Measurements from ENCODE around the gene DPYSL4.

DPYSL4 gene

GRCh38 chr10:132169766-132170560 is 16.8 kb upstream of the DPYSL4 start:
- H3K4me1 ChIP-seq (ENCODE audit: insufficient read depth, low read length, severe bottlenecking), result no peaks in the 10 kb centered on the region
- no peak overlapping the region for H3K4me2 ChIP-seq (ENCODE audit: low read length)
- no peaks in the 10 kb centered on the region for H3K9me2 ChIP-seq (ENCODE audit: low read depth, low read length)
- H3K27ac ChIP-seq (ENCODE audit: low read depth, low read length, poor library complexity, severe bottlenecking), result no peak overlapping the region
- H3K27me3 ChIP-seq (ENCODE audit: insufficient read depth, low read length), result peaks cover 6% of the 10 kb centered on the region; the same call in 1 of the 2 replicates
- no peak overlapping the region for H3K4me3 ChIP-seq (ENCODE audit: low read depth, low read length, poor library complexity, severe bottlenecking)
- no peak overlapping the region for H2AFZ ChIP-seq (ENCODE audit: low read length)
- H3K36me3 ChIP-seq (ENCODE audit: insufficient read depth, low read length), result no peaks in the 10 kb centered on the region
- no peaks in the 10 kb centered on the region for H3K79me2 ChIP-seq (ENCODE audit: insufficient read depth, low read length)
- no peaks in the 10 kb centered on the region for H3K9me3 ChIP-seq (ENCODE audit: low read length)
- H3K9ac ChIP-seq (ENCODE audit: low read length), result no peak overlapping the region
- no peaks in the 10 kb centered on the region for H4K20me1 ChIP-seq (ENCODE audit: insufficient read depth, low read length)
- TF ChIP-seq EZH2 (IDR thresholded peaks at IDR 0.05; ENCODE audit: borderline replicate concordance, low read length), result no peak
- TF ChIP-seq, protein P1, sequence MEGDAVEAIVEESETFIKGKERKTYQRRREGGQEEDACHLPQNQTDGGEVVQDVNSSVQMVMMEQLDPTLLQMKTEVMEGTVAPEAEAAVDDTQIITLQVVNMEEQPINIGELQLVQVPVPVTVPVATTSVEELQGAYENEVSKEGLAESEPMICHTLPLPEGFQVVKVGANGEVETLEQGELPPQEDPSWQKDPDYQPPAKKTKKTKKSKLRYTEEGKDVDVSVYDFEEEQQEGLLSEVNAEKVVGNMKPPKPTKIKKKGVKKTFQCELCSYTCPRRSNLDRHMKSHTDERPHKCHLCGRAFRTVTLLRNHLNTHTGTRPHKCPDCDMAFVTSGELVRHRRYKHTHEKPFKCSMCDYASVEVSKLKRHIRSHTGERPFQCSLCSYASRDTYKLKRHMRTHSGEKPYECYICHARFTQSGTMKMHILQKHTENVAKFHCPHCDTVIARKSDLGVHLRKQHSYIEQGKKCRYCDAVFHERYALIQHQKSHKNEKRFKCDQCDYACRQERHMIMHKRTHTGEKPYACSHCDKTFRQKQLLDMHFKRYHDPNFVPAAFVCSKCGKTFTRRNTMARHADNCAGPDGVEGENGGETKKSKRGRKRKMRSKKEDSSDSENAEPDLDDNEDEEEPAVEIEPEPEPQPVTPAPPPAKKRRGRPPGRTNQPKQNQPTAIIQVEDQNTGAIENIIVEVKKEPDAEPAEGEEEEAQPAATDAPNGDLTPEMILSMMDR (IDR thresholded peaks at IDR 0.05; ENCODE audit: low read length), result no peak
- no peaks in the 10 kb centered on the region for H3F3A ChIP-seq (ENCODE audit: insufficient read depth, low read length)

GRCh38 chr10:132170561-132171361 is 16.0 kb upstream of the DPYSL4 start:
- H3K4me2 ChIP-seq (ENCODE audit: low read length), result no peak overlapping the region

More at GRCh38 chr10:132170561-132171361, 16.0 kb upstream of the DPYSL4 start:
- H3K4me1 ChIP-seq (ENCODE audit: insufficient read depth, low read length, severe bottlenecking), result no peaks in the 10 kb centered on the region
- no peaks in the 10 kb centered on the region for H3K9me3 ChIP-seq (ENCODE audit: low read length)
- no peak overlapping the region for H3K27ac ChIP-seq (ENCODE audit: low read depth, low read length, poor library complexity, severe bottlenecking)
- no peaks in the 10 kb centered on the region for H4K20me1 ChIP-seq (ENCODE audit: insufficient read depth, low read length)
- no peaks in the 10 kb centered on the region for H3K27me3 ChIP-seq (ENCODE audit: insufficient read depth, low read length)
- H3K36me3 ChIP-seq (ENCODE audit: insufficient read depth, low read length), result no peaks in the 10 kb centered on the region
- H3K79me2 ChIP-seq (ENCODE audit: insufficient read depth, low read length), result no peaks in the 10 kb centered on the region
- H3K9me2 ChIP-seq (ENCODE audit: low read depth, low read length), result no peaks in the 10 kb centered on the region
- H3K4me3 ChIP-seq (ENCODE audit: low read depth, low read length, poor library complexity, severe bottlenecking), result no peak overlapping the region
- TF ChIP-seq EZH2 (IDR thresholded peaks at IDR 0.05; ENCODE audit: borderline replicate concordance, low read length), result no peak
- TF ChIP-seq, protein P1 (IDR thresholded peaks at IDR 0.05; ENCODE audit: low read length), result no peak
- H2AFZ ChIP-seq (ENCODE audit: low read length), result no peak overlapping the region
- H3K9ac ChIP-seq (ENCODE audit: low read length), result no peak overlapping the region
- no peaks in the 10 kb centered on the region for H3F3A ChIP-seq (ENCODE audit: insufficient read depth, low read length)

Measured in OCI-LY1 (cell line).